Kidney epithelial cell (primary cell): Measurements from ENCODE around the gene LRRC1. TPM values are rescaled to one million over a fixed set of nuclear protein-coding genes. Genes with fewer than 3 reads are reported as not detected.

Experiments used
- DNase-seq: peaks from one replicate; pipeline ENCODE4 v3.0.0-alpha.2; 2010; ENCODE audit warnings: low read depth
- H3K27me3 ChIP-seq: 2 replicates; pipeline ENCODE4 v1.6.0; 2011; ENCODE audit warnings: low read length; ENCODE audit not compliant: control insufficient read depth, insufficient read depth
- H3K36me3 ChIP-seq: 2 replicates; pipeline ENCODE4 v1.5.1; 2011; ENCODE audit warnings: low read length; ENCODE audit not compliant: control insufficient read depth, insufficient read depth
- H3K4me3 ChIP-seq: 2 replicates; pipeline ENCODE4 v1.5.1; 2011; ENCODE audit warnings: low read depth, mild to moderate bottlenecking, control low read depth, low read length
- total RNA-seq: library from RNA; depleted of rRNA; stranded (reverse); fragments of >200 nt; gene quantifications from 2 replicates; pipeline ENCODE4 v1.2.3, GENCODE V29; 2015
- TF ChIP-seq, protein P1 (sequence below): IDR thresholded peaks from 2 replicates; pipeline ENCODE4 v1.5.1; 2011; ENCODE audit warnings: mild to moderate bottlenecking, moderate library complexity, low read length, control low read depth, inconsistent platforms; ENCODE audit not compliant: insufficient read depth, poor library complexity, severe bottlenecking

Gene LRRC1
- total RNA-seq, 1 donor from 2014 or later = 8.0 TPM

DNA sequence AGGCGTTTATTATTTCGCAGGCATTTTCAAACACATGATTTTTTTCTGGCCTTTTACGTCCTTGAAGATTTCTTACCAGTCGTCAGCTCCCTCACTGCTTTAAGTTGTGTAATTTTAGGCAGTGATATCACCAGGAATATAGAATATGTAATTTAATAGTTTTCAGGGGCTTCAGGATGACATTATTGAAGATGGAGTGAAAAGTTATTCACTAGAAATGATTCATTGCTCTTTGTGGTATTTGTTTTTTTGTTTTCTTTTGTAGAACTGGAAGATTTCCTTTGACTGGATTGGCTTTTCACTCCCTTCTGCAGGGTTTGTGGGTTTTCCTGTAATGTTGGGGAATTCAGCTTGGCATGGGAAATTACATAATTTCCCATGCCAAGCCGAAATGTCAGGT, 2.0 kb downstream of the LRRC1 start:
- H3K4me3 ChIP-seq = no peak overlapping the region
- DNase-seq = no peak
- TF ChIP-seq, protein P1, sequence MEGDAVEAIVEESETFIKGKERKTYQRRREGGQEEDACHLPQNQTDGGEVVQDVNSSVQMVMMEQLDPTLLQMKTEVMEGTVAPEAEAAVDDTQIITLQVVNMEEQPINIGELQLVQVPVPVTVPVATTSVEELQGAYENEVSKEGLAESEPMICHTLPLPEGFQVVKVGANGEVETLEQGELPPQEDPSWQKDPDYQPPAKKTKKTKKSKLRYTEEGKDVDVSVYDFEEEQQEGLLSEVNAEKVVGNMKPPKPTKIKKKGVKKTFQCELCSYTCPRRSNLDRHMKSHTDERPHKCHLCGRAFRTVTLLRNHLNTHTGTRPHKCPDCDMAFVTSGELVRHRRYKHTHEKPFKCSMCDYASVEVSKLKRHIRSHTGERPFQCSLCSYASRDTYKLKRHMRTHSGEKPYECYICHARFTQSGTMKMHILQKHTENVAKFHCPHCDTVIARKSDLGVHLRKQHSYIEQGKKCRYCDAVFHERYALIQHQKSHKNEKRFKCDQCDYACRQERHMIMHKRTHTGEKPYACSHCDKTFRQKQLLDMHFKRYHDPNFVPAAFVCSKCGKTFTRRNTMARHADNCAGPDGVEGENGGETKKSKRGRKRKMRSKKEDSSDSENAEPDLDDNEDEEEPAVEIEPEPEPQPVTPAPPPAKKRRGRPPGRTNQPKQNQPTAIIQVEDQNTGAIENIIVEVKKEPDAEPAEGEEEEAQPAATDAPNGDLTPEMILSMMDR = no peak
- H3K36me3 ChIP-seq = no peaks in the 10 kb centered on the region
- no peaks in the 10 kb centered on the region for H3K27me3 ChIP-seq

DNA sequence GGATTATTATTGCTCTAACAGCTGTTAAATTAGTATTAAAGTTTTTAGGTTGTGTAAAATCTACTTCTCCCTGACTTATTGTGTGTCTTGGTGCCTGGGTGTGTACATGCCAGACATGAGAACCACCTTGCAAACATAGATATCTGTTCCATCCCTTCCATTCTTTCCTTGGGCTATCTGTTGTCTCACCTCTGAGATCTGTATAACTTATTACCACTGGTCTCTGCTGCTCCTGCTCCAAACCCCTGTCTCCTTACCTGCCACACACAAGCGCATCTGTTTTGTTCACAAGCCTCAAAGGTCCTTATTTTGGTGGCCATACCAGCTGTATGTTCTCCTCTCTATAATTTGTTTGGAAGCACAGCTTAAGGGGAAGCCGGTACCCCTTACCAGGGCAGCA, 2.5 kb downstream of the LRRC1 start:
- DNase-seq = no peak
- TF ChIP-seq, protein P1 = no peak
- no peaks in the 10 kb centered on the region for H3K36me3 ChIP-seq
- no peaks in the 10 kb centered on the region for H3K27me3 ChIP-seq
- no peak overlapping the region for H3K4me3 ChIP-seq

DNA sequence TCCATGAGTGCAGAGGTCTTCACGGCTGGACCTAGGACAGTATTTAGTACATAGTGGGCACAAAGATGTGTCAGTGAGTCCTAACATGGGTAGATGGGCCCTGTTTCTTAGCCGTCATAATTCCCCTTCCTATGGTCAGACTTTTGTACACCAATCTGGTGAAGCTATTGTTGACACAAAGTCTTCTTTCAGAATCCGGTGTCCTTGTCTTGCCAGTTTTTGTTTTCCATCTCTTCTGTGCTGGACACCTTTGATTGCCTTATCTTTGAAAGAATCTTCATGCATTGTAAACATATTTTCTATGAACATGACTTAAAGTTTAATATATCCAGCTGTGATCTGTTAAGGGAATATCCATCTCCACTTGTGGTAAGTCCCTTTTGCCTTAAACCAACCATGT, 4.5 kb downstream of the LRRC1 start:
- Histone ChIP-seq H3K27me3 (no peaks in the 10 kb centered on the region), H3K36me3 (no peaks in the 10 kb centered on the region), H3K4me3 (no peak overlapping the region)
- no peak for DNase-seq
- TF ChIP-seq, protein P1 = no peak

DNA sequence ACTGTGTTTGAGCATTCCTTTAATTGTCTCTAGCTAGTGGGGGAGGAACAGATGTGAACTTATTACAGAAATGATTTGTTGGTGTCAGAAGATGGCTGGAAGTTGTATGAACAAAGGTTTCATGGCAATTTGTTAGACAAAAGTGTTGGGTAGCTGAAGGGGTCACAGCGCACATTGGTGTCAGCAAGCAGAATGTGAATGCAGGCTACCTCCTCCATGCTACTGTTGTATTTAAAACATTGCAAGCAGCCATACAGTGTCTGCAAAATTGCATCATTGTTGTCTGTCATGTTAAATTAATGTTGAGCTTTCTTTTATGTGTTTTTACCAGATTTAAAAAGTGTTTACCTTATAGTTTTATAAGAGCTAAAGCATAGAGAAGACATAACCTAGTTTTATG, 6.2 kb downstream of the LRRC1 start:
- H3K36me3 ChIP-seq = no peaks in the 10 kb centered on the region
- no peak for DNase-seq
- TF ChIP-seq, protein P1 = no peak
- no peak overlapping the region for H3K4me3 ChIP-seq
- no peaks in the 10 kb centered on the region for H3K27me3 ChIP-seq

DNA sequence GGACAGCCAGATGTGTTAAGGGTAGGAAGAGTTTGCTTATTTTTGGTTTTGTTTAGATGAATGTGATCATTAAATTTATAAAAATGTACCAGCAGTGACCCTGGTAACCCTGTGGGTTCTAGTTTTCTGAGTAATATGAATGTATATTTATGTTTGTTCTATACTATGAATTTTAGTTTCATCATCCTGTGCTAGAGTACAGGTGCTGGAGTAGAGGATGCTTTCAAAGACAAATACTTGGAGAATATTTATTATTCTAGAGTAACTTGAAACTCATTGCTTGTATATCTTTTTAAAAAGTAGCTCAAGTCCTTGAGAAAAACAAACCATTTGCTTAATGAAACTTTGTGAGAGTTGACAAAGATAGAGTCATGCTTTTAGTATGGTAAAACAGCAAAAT, 7.8 kb downstream of the LRRC1 start:
- Histone ChIP-seq H3K27me3 (no peaks in the 10 kb centered on the region), H3K36me3 (no peaks in the 10 kb centered on the region), H3K4me3 (no peak overlapping the region)
- no peak for DNase-seq
- TF ChIP-seq, protein P1 = no peak

DNA sequence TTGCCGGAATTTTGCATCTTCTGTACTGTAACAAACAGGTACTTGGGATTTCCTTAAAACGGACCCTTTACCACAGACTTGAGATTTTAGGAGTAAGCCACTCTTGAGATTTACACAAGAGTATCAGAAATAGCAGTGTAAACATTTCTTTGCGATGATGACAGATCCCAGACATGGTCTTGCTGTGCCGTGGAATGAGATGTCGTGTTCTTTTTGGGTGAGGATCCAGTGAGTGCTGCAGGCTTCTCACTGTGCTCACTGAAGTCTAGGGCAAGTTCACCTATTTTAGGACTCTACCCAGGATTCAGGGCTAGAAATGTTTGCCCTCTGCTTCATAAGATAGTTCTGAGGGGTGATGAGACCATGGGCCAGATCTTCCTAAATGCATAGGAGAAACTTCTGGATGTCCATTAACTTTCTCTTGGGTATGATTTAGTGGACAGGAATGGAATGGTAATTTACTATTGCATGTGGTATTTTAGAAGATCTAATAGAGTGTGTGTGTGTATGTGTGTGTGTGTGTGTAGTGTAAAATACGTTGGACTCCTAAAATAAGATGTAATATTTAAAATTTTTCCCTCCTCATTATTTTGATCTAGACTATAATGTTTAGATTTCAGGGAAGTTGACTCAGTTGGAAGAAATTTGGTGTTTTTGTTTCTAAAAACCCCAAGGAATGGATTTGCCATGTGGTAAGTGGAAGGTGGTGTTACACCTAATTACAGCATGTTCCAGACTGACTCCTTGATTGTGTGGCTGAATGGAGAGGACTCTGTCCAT, 8.5 kb downstream of the LRRC1 start:
- Histone ChIP-seq H3K4me3 (no peak overlapping the region), H3K36me3 (no peaks in the 10 kb centered on the region), H3K27me3 (no peaks in the 10 kb centered on the region)
- TF ChIP-seq, protein P1 = no peak
- DNase-seq = no peak
